GM12874 (cell line): ENCODE results near the gene CDC42EP3.

Experiments used
- CTCF ChIP-seq: IDR thresholded peaks from 2 replicates; pipeline ENCODE4 v1.5.1; 2011; ENCODE audit warnings: low read depth, mild to moderate bottlenecking, control low read depth, low read length, moderate library complexity; ENCODE audit not compliant: insufficient read depth

CDC42EP3 gene

GRCh38 chr2:37682473-37682872 lies 11.0 kb upstream of the CDC42EP3 start:
- TF ChIP-seq CTCF = no peak

- no peak for TF ChIP-seq CTCF
Measured at GRCh38 chr2:37681587-37681986, 10.1 kb upstream of the CDC42EP3 start.

- TF ChIP-seq CTCF = no peak
Measured at GRCh38 chr2:37679072-37679695, 7.7 kb upstream of the CDC42EP3 start.

- TF ChIP-seq CTCF = no peak
Measured at GRCh38 chr2:37676274-37676673, 4.8 kb upstream of the CDC42EP3 start.

- no peak for TF ChIP-seq CTCF
Measured at GRCh38 chr2:37674946-37675345, 3.5 kb upstream of the CDC42EP3 start.

- TF ChIP-seq CTCF = no peak
Measured at GRCh38 chr2:37672870-37673184, 1.4 kb upstream of the CDC42EP3 start.

- TF ChIP-seq CTCF = no peak
Measured at GRCh38 chr2:37672104-37672869, 845 bp upstream of the CDC42EP3 start.
